ENCODE data around the gene ADAMTS2. TPM values are rescaled to one million over a fixed set of nuclear protein-coding genes. Genes with fewer than 3 reads are reported as not detected.

The ADAMTS2 gene
- total and polyA plus RNA-seq, 2 of the 4 experiments (the other 2 are of a cell fraction) = 19.0 to 58.8 TPM

- Histone ChIP-seq H2BK5ac (ENCODE audit: low read depth, low read length, poor library complexity, severe bottlenecking) (no peak overlapping the region), H3K27ac (ENCODE audit: insufficient read depth, low read length) (no peak overlapping the region), H3K9ac (ENCODE audit: low read depth, low read length) (no peak overlapping the region), H4K91ac (ENCODE audit: insufficient read depth, low read depth, low read length) (no peak overlapping the region), H3K56ac (ENCODE audit: extremely low read depth, insufficient read depth, low read length) (no peak overlapping the region), H2AFZ (replicated peaks; ENCODE audit: low read length, poor library complexity) (no peak overlapping the region), H3K18ac (ENCODE audit: low read depth, low read length) (no peak overlapping the region), H3K36me3 (ENCODE audit: control insufficient read depth, insufficient read depth, low read length) (peaks cover 54% of the 10 kb centered on the region), H3K4me2 (ENCODE audit: low read depth, low read length) (no peak overlapping the region), H2AK5ac (ENCODE audit: low read depth, low read length) (no peak overlapping the region), H3K9me3 (ENCODE audit: control insufficient read depth, insufficient read depth, low read length) (no peaks in the 10 kb centered on the region), H3K4me1 (ENCODE audit: control insufficient read depth, insufficient read depth, low read length) (no peaks in the 10 kb centered on the region), H2BK15ac (ENCODE audit: low read depth, low read length) (no peak overlapping the region), H3K9me1 (ENCODE audit: insufficient read depth, low read length) (no peaks in the 10 kb centered on the region), H2BK120ac (ENCODE audit: low read depth, low read length) (no peak overlapping the region), H2BK20ac (ENCODE audit: low read depth, low read length) (no peak overlapping the region), H4K8ac (ENCODE audit: low read depth in 2 of 2, low read length in 2 of 2) (no peak overlapping the region), H2AK9ac (replicated peaks; ENCODE audit: low read depth, low read length, poor library complexity) (no peak overlapping the region), H4K5ac (ENCODE audit: low read depth, low read length) (no peak overlapping the region), H3K4me3 (ENCODE audit: insufficient read depth, low read depth, low read length) (no peak overlapping the region), H3K23ac (ENCODE audit: low read depth, low read length) (no peak overlapping the region), H3K79me1 (ENCODE audit: low read depth in 1 of 2, low read length in 2 of 2) (no peaks in the 10 kb centered on the region), H4K20me1 (ENCODE audit: insufficient read depth, low read length) (no peaks in the 10 kb centered on the region), H3K27me3 (ENCODE audit: control insufficient read depth, insufficient read depth, low read length) (no peaks in the 10 kb centered on the region), H3K14ac (replicated peaks; ENCODE audit: low read depth, low read length) (no peak overlapping the region), H3K4ac (ENCODE audit: low read depth, low read length) (no peak overlapping the region)
- TF ChIP-seq MAFK (IDR thresholded peaks at IDR 0.05; ENCODE audit: low read depth, low read length) = no peak
- no peak for TF ChIP-seq BHLHE40 (IDR thresholded peaks at IDR 0.05; ENCODE audit: low read depth, low read length)
- TF ChIP-seq RAD21 (IDR thresholded peaks at IDR 0.05; ENCODE audit: low read length) = no peak
- no peak for TF ChIP-seq POLR2A (IDR thresholded peaks at IDR 0.05; ENCODE audit: low read depth, low read length)
- no peak for TF ChIP-seq NFE2L2 (IDR thresholded peaks at IDR 0.05; ENCODE audit: low read depth, low read length)
- TF ChIP-seq MAZ (IDR thresholded peaks at IDR 0.05; ENCODE audit: borderline replicate concordance, low read depth, low read length) = no peak
- no peak for DNase-seq
- intact Hi-C loops (cut with micrococcal nuclease) (no loop called here), in situ Hi-C loops (cut with MboI; ENCODE audit: low sequenced_read_pairs) (no loop called here), dilution Hi-C loops (cut with HindIII; ENCODE audit: low sequenced_read_pairs, unreplicated experiment) (no loop called here)
- POLR2A ChIA-PET (ENCODE audit: unreplicated experiment) = no interaction called here
- ATAC-seq (ENCODE audit: low read depth) = no peak
- BruUV-seq (replicated peaks) = no TSS peak
- 100% methylated on average over 3 of the region's 10 CpGs; no CpG with 5 or more reads in 1 of the 2 experiments for WGBS, 2 experiments (ENCODE audit: extremely low coverage in 2 of 2, insufficient read length in 1 of 2)
- CTCF ChIA-PET = no interaction called here
Measured at GRCh38 chr5:179128041-179128365, 217.3 kb downstream of the ADAMTS2 start.
